MM.1S (cell line): ENCODE data around the gene PPEF1.
"Not testable (repeated sequence)": the region's sequence is repeated elsewhere in the genome, so short reads cannot be mapped to it uniquely, and the experiment has no call there.

Experiments used
- EZH2 ChIP-seq: fragments of 300-600 bp; sonication (generic); optimal IDR thresholded peaks from 2 replicates; pipeline ENCODE3; 2017; ENCODE audit warnings: low read depth, mild to moderate bottlenecking, antibody characterized with exemption, low read length, mixed read lengths
- TF ChIP-seq, protein P1 (sequence below): fragments of 300-600 bp; sonication (generic); IDR thresholded peaks from 2 replicates; pipeline ENCODE4 v1.5.1; 2016; ENCODE audit warnings: antibody characterized with exemption, low read length, mixed read lengths

DNA sequence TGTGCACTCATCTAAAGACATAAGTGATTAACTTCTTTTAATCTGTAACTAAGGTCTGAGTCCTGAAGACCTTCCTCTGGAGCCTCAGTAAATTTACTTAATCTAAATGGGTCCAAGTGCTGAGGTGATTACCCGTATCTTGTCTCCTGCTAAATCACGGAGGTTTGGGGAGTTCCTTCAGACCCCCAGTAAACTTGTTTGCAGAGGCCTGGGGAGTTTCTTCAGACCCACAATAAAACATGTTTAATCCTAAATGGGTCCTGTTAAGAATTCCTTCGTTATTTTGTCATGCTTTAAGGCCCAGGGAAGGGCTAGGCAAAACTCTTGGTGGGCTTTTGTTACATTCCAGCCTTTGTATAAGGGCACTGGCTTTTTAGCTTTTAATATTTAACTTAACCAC lies 140.5 kb downstream of the PPEF1 start:
- TF ChIP-seq, protein P1, sequence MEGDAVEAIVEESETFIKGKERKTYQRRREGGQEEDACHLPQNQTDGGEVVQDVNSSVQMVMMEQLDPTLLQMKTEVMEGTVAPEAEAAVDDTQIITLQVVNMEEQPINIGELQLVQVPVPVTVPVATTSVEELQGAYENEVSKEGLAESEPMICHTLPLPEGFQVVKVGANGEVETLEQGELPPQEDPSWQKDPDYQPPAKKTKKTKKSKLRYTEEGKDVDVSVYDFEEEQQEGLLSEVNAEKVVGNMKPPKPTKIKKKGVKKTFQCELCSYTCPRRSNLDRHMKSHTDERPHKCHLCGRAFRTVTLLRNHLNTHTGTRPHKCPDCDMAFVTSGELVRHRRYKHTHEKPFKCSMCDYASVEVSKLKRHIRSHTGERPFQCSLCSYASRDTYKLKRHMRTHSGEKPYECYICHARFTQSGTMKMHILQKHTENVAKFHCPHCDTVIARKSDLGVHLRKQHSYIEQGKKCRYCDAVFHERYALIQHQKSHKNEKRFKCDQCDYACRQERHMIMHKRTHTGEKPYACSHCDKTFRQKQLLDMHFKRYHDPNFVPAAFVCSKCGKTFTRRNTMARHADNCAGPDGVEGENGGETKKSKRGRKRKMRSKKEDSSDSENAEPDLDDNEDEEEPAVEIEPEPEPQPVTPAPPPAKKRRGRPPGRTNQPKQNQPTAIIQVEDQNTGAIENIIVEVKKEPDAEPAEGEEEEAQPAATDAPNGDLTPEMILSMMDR, result not testable (repeated sequence)
- not testable (repeated sequence) for TF ChIP-seq EZH2
